Stimulated activated CD4-positive, alpha-beta T cell treated with anti-CD3 and anti-CD28 coated beads, Interleukin-2, amount 100 ng/mL, for 4 hours (primary cell): Measurements from ENCODE around the gene ZFR.
"Not testable (repeated sequence)": the region's sequence is repeated elsewhere in the genome, so short reads cannot be mapped to it uniquely, and the experiment has no call there.

Source experiments
- DNase-seq: peaks from one replicate; pipeline ENCODE4 v3.0.0-alpha.2; 2020; ENCODE audit warnings: low read depth

ZFR gene

GRCh38 chr5:32406650-32407049 lies 37.9 kb downstream of the ZFR start:
- DNase-seq: no peak

GRCh38 chr5:32405507-32405906 lies 39.0 kb downstream of the ZFR start:
- DNase-seq: no peak

DNA sequence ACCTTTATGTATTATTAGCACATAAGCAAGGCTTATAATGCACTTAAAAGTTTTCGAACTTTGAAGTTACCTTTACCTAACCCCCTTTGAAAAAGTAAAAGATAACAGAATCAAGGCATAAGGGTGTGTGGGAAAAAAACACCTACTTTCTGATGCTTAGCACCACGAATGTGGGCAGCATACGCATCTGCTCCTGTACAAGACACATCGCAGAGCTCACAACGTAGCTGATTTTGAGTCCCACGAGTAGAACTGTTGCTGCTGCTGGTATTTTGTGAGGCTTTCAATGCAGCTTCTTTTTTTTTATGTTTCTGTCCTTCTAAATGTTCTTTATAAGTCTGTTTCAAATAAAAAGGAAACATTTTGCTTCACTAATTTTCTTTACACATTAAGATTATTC lies 40.8 kb downstream of the ZFR start:
- DNase-seq: no peak

GRCh38 chr5:32400401-32400800 lies 44.1 kb downstream of the ZFR start:
- DNase-seq: no peak

DNA sequence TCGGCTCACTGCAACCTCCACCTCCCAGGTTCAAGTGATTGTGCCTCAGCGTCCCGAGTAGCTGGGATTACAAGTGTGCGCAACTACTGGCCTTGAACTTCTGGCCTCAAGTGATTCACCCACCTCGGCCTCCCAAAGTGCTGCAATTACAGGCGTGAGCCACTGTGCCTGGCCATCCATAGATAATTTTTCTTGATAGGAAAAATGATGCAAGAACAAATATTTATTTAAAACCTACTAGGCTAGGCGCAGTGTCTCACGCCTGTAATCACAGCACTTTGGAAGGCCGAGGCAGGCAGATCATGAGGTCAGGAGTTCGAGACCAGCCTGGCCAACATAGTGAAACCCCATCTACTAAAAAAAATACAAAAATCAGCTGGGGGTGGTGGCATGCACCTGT lies 45.8 kb downstream of the ZFR start:
- DNase-seq: not testable (repeated sequence)

GRCh38 chr5:32394981-32395380 lies 49.6 kb downstream of the ZFR start:
- DNase-seq: no peak

DNA sequence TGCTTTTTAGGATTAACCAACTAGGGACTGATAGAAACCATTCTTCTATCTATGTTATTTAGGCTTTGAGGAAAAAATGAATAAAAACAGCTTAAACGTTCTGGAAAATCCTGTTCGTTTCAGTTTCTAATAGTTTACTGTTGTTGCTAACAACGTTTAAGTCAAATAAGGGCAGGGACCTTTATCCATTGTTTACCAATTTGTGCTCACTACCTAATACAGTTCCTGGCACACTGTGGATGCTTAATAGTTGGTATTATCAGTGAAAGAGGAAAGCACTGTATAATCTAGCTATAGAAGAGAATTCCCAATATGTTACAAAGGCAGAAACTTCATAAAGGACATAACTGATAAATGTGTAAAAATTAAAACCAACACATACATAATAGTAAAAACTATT lies 52.5 kb downstream of the ZFR start:
- DNase-seq: no peak

DNA sequence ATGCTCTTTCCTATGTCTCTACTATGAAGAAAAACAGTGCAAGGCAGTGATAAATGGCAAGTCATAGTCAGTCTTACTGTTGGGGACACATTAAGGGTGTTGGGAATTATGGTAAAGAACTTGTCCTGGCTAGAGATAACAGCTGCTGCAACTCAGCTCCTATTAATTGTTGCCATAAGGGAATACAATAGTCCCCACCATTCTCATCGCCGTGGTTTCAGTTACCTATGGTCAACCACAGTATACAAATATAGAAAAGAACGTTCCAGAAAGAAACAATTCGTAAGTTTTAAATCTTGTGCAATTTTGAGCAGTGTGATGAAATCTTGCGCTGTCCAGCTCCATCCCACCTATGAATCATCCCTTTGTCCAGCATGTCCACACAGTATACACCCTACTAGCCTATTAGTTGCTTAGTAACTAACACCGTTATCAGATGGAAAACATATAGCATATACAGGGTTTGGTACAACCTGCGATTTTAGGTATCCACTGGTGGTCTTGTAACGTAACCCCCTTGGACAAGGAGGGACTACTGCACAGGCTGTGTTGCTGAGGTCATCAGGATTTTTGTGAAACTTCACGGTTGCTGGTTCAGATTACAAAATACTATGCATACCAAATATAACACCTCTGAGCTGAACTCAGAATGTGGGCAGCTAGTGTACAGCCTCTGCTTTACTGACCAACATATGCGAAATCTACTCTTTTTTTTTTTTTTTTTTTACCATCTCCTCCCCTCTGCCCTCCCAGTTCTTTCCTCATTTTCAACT lies 53.5 kb downstream of the ZFR start:
- no peak for DNase-seq

- DNase-seq: no peak
Measured at GRCh38 chr5:32388432-32389129, 56.0 kb downstream of the ZFR start.

DNA sequence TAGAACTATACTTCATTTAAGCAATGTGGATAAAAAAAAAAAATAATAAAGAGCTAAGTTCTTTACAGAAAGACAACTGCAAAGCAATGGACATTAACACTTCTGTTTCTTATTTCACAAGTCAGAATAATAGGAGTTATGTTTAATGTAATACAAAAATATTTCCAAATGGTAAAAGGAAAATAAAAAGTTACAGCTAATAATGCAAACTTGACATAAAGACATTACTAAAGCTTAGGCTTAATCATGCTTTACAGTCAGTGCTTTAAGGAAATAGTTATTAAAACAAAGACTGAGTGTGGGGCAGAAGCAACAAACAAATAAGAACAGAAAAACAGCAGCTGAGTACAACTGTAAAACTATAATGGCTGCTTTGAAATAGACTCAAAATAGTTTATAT lies 56.7 kb downstream of the ZFR start:
- DNase-seq: no peak

DNA sequence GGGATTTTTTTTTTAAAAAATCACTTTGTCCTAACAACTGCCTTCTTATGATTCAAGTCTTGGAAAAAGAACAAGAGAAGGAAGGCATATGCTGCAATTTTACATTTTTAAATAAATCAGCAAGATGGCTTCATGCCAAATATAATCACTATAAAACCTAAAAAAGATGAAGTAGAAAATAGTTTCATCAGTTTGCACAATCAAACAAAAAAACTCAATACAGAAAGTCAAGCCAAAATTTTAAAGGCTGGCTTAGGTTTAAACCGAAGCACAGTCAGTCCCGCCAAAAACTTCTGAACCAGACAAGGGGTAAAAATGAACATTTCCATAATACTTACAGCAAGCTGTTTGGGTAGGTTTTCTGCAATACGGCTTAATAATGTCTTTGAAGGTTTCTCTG lies 57.3 kb downstream of the ZFR start:
- no peak for DNase-seq

DNA sequence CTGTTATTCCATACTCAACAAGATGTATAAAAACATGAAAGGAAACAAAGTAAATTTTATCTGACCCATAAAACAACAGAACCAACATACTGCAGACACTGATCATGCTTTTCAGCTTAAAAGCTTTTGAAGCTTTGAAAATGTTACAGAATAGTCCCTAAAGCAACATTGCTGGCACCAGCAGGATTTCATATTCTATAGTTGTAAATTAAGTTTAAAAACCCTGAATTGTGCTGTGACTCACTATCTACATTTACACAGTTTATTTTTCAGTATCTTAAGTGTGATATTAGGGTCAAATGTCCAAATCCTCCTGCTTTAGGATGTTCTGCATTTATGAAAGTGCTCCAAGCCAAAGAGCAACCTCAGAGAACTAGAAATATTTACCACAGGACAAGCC lies 59.9 kb downstream of the ZFR start:
- DNase-seq: no peak

DNA sequence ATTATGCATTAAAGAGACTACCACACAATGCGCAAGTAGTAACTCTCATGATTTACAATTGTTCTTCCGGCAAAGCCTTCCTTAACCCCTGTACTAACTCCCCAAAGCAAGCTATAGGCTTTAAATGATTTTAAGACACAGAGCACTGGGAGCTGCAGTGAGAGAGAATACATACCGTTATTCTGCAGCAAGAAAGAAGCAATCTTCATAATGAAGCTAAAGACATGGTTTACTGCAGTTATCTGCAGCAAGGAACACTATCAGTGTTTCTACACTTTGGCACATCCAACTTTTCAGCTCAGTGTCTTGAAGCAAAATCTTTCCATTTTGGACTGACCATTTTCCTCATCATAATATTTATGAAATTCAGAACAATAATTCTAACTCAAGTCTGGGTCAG lies 61.0 kb downstream of the ZFR start:
- DNase-seq: no peak

DNA sequence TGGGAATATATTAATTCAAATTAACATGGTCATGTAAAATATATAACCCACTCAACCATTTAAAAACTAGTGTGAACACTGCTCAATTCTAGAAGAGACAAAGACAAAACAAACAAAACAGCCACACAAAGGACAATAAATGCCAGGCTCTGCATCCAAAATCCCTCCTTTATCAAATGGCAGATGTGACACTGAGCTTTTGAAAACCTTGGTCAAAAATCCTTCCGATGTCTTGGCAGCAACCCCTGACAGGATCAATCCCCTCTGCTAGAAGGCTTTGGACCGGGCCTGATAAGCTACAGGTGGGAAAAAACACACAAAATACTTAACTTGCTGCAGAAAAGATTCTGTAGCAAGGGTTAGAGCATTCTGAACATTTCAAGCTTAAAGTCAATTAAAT lies 61.5 kb downstream of the ZFR start:
- no peak for DNase-seq

DNA sequence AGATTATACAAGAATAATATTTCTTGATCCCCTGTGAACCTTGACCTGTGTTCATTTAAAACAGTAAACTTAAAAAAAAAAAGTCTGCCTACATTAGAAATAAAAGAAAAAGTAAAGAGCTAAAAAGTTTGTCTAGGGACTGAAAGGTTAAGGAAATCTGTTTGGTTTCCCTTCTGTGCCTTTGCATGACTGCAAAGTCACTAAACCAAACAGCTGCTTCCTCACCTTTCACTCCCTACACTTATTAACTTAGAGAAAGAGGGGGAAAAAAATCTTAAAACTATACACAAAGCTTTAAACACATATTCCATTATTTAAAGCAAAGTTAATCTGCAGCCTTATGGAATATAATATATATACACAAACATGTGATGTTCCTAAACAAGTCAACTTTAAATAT lies 65.1 kb downstream of the ZFR start:
- DNase-seq: no peak

GRCh38 chr5:32378966-32379365 lies 65.6 kb downstream of the ZFR start:
- no peak for DNase-seq

DNA sequence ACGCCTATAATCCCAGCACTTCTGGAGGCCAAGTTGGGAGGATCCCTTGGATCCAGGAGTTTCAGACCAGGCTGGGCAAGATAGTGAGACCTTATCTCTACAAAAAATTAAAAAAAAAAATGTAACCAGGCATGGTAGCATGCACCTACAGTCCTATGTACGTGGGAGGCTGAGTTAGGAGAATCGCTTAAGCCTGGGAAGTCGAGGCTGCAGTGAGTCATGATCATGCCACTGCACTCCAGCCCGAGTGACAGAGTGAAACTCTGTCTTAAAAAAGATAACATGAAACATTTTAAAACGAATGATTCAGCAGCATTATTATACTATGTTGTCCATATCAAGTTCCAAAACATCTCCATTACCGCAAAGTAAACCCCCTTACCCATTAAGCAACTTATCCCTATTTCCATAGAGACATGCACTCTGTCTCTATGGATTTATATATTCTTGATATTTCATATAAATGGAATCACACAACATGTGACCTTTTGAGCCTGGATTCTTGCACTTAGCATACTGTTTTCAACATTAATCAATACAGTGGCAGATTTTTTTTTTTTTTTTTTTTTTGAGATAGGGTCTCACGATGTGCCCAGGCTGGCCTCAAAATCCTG lies 74.9 kb downstream of the ZFR start:
- DNase-seq: no peak

DNA sequence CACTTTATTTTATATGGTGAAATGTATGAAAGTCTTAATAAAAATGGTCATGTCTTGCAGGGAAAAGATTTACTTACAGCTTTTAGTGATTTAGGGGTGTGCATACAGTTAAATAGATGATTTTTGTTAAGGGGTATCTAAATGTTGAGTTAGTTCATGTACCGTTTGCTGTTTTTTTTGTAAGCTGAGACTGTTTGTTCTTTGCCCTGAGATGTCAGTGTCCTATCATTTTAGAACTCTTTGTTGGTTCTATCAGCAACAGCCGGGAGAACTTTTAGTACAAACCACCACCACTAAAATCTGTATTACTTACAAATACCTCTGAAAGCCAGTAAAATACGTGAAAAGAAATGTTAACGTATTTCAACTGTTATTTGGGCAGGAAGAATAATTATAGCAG lies 75.5 kb downstream of the ZFR start:
- no peak for DNase-seq

GRCh38 chr5:32367271-32367670 lies 77.3 kb downstream of the ZFR start:
- not testable (repeated sequence) for DNase-seq

GRCh38 chr5:32365623-32366022 lies 78.9 kb downstream of the ZFR start:
- DNase-seq: no peak

- no peak for DNase-seq
Measured at GRCh38 chr5:32363030-32363429, 81.5 kb downstream of the ZFR start.

DNA sequence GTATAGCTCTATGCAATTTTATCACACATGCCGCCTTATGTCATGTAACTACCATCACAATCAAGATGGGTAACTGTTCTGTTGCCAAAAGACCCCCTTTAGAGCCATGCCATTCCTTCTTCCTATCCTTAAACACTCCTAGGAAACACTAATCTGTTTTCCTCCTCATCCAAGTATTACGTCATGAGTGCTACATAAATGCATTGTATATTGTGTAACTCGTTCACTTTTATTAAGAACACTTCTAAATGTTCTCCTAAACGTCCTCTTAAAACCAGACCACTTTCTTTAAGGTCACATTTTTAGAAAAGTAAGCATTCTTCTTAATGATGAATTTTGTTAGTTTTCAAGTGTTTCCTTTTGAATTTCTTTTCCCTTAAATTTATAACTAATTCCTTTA lies 82.0 kb downstream of the ZFR start:
- DNase-seq: no peak

DNA sequence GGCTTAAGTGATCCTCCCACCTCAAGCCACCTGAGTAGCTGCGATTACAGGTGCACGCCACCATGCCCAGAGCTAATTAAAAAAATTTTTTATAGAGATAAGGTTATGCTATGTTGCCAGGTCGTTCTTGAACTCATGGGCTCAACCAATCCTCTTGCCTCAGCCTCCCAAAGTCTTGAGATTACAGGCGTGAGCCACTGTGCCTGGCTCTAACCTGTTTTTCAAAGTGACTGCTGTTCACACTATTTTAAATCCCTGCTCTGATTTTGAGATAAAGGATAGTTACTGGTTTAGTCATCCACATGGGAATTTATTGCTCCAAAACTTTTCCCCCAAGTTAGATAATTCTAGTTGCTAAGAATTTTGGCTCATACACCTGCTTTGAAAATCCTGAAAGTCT lies 83.6 kb downstream of the ZFR start:
- DNase-seq: no peak

GRCh38 chr5:32358611-32359010 lies 85.9 kb downstream of the ZFR start:
- no peak for DNase-seq
